Osteocyte (in vitro differentiated cells): ENCODE measurements around the gene DOCK1. TPM values are rescaled to one million over a fixed set of nuclear protein-coding genes. Genes with fewer than 3 reads are reported as not detected.

Experiments used
- DNase-seq: peaks from one replicate; pipeline ENCODE4 v3.0.0; 2021; ENCODE audit warnings: mixed read lengths; ENCODE audit not compliant: unreplicated experiment; ENCODE audit errors: extremely low spot score
- H3K27ac Mint-ChIP-seq: one replicate; pipeline ENCODE4 v1.8.0; 2021; ENCODE audit warnings: mild to moderate bottlenecking, mixed read lengths; ENCODE audit not compliant: unreplicated experiment
- H3K27me3 Mint-ChIP-seq: one replicate; pipeline ENCODE4 v1.8.0; 2021; ENCODE audit warnings: mixed read lengths; ENCODE audit not compliant: unreplicated experiment
- H3K36me3 Mint-ChIP-seq: one replicate; pipeline ENCODE4 v1.8.0; 2021; ENCODE audit warnings: mixed read lengths; ENCODE audit not compliant: unreplicated experiment
- H3K4me1 Mint-ChIP-seq: one replicate; pipeline ENCODE4 v1.8.0; 2021; ENCODE audit warnings: mixed read lengths; ENCODE audit not compliant: unreplicated experiment
- H3K4me3 Mint-ChIP-seq: one replicate; pipeline ENCODE4 v1.8.0; 2021; ENCODE audit warnings: mild to moderate bottlenecking, moderate library complexity, mixed read lengths; ENCODE audit not compliant: unreplicated experiment
- H3K9me3 Mint-ChIP-seq: one replicate; pipeline ENCODE4 v1.8.0; 2021; ENCODE audit warnings: mixed read lengths; ENCODE audit not compliant: unreplicated experiment
- CTCF ChIP-seq: fragments of 200-600 bp; sonication (generic); IDR thresholded peaks from 2 replicates; pipeline ENCODE4 v1.5.0; 2021; ENCODE audit warnings: antibody characterized with exemption, mild to moderate bottlenecking, moderate library complexity
- total RNA-seq: library from RNA; stranded (reverse); gene quantifications from 2 replicates; pipeline ENCODE4 v1.2.1, GENCODE V29; 2021

Gene DOCK1
- total RNA-seq, 1 donor from 2014 or later: 66.3 TPM

- TF ChIP-seq CTCF: no peak
- DNase-seq: no peak
These were observed 467.1 kb downstream of the DOCK1 start for GRCh38 chr10:127372361-127372760.

GRCh38 chr10:127374074-127374680 lies 468.9 kb downstream of the DOCK1 start:
- Mint-ChIP-seq H3K9me3 (no peaks in the 10 kb centered on the region), H3K4me3 (no peak overlapping the region), H3K27me3 (no peaks in the 10 kb centered on the region)

More at GRCh38 chr10:127372361-127372760, 467.1 kb downstream of the DOCK1 start:
- peaks cover 31% of the 10 kb centered on the region for H3K36me3 Mint-ChIP-seq
- H3K27ac Mint-ChIP-seq: no peak overlapping the region
- no peaks in the 10 kb centered on the region for H3K4me1 Mint-ChIP-seq
- H3K4me3 Mint-ChIP-seq: no peak overlapping the region
- no peaks in the 10 kb centered on the region for H3K27me3 Mint-ChIP-seq
- H3K9me3 Mint-ChIP-seq: no peaks in the 10 kb centered on the region

GRCh38 chr10:127374901-127375300 lies 469.7 kb downstream of the DOCK1 start:
- H3K4me1 Mint-ChIP-seq: no peaks in the 10 kb centered on the region
- H3K27me3 Mint-ChIP-seq: no peaks in the 10 kb centered on the region
- DNase-seq: no peak
- H3K27ac Mint-ChIP-seq: no peak overlapping the region
- H3K36me3 Mint-ChIP-seq: peaks cover 31% of the 10 kb centered on the region
- no peaks in the 10 kb centered on the region for H3K9me3 Mint-ChIP-seq
- H3K4me3 Mint-ChIP-seq: no peak overlapping the region
- no peak for TF ChIP-seq CTCF

More at GRCh38 chr10:127374074-127374680, 468.9 kb downstream of the DOCK1 start:
- H3K36me3 Mint-ChIP-seq: peaks cover 31% of the 10 kb centered on the region
- no peaks in the 10 kb centered on the region for H3K4me1 Mint-ChIP-seq
- no peak overlapping the region for H3K27ac Mint-ChIP-seq
- no peak for TF ChIP-seq CTCF
- no peak for DNase-seq

- TF ChIP-seq CTCF: no peak
- Mint-ChIP-seq H3K4me1 (no peaks in the 10 kb centered on the region), H3K9me3 (no peaks in the 10 kb centered on the region), H3K27ac (no peak overlapping the region), H3K4me3 (no peak overlapping the region), H3K27me3 (no peaks in the 10 kb centered on the region), H3K36me3 (peaks cover 31% of the 10 kb centered on the region)
- DNase-seq: no peak
These were observed 470.2 kb downstream of the DOCK1 start for GRCh38 chr10:127375461-127375860.

GRCh38 chr10:127376071-127376470 lies 470.8 kb downstream of the DOCK1 start:
- Mint-ChIP-seq H3K9me3 (no peaks in the 10 kb centered on the region), H3K4me1 (no peaks in the 10 kb centered on the region), H3K27me3 (no peaks in the 10 kb centered on the region), H3K36me3 (peaks cover 31% of the 10 kb centered on the region), H3K27ac (no peak overlapping the region), H3K4me3 (no peak overlapping the region)
- DNase-seq: no peak
- no peak for TF ChIP-seq CTCF
